NCI-H2029 treated with DMSO at 0.1 percent for 48 hours (cell line): Measurements from ENCODE around the gene TBL1Y.
"Not testable (repeated sequence)": the region's sequence is repeated elsewhere in the genome, so short reads cannot be mapped to it uniquely, and the experiment has no call there.

Experiments
- DNase-seq: peaks from one replicate; lab custom pipeline; 2025; lab: John Stamatoyannopoulos, UW

Gene TBL1Y

GRCh38 chrY:6910372-6911252, at the start of gene TBL1Y:
Gene TBL1Y (plus strand): TSS chrY:6910697. CDS start chrY:7025085, 114,388 bp downstream.
- no peak for DNase-seq

- DNase-seq, result no peak
Measured at GRCh38 chrY:6894496-6894895, 16.0 kb upstream of the TBL1Y start.

GRCh38 chrY:6895236-6895635, 15.3 kb upstream of the TBL1Y start:
- no peak for DNase-seq

GRCh38 chrY:6902116-6902515, 8.4 kb upstream of the TBL1Y start:
- not testable (repeated sequence) for DNase-seq

- DNase-seq, result no peak
Measured at GRCh38 chrY:6907591-6907990, 2.9 kb upstream of the TBL1Y start.

- not testable (repeated sequence) for DNase-seq
Measured at GRCh38 chrY:6908021-6908420, 2.5 kb upstream of the TBL1Y start.

- no peak for DNase-seq
Measured at GRCh38 chrY:6909118-6909521, 1.4 kb upstream of the TBL1Y start.

- no peak for DNase-seq
Measured at GRCh38 chrY:6909856-6910255, 641 bp upstream of the TBL1Y start.

- DNase-seq, result no peak
Measured at GRCh38 chrY:6911253-6911881, 870 bp downstream of the TBL1Y start, which contains the start of gene AMELY. Gene AMELY (minus strand): TSS chrY:6911752. CDS start chrY:6872608, 39,144 bp downstream.

GRCh38 chrY:6913362-6913761, 2.9 kb downstream of the TBL1Y start:
- no peak for DNase-seq

- no peak for DNase-seq
Measured at GRCh38 chrY:6921061-6921460, 10.6 kb downstream of the TBL1Y start.

- no peak for DNase-seq
Measured at GRCh38 chrY:6928265-6928664, 17.8 kb downstream of the TBL1Y start.

- DNase-seq, result no peak
Measured at GRCh38 chrY:6929237-6929636, 18.7 kb downstream of the TBL1Y start.

- no peak for DNase-seq
Measured at GRCh38 chrY:6931779-6932396, 21.4 kb downstream of the TBL1Y start.

GRCh38 chrY:6935497-6935896, 25.0 kb downstream of the TBL1Y start:
- no peak for DNase-seq

GRCh38 chrY:6947695-6948094, 37.2 kb downstream of the TBL1Y start:
- no peak for DNase-seq

- DNase-seq, result no peak
Measured at GRCh38 chrY:6948378-6948777, 37.9 kb downstream of the TBL1Y start.

- no peak for DNase-seq
Measured at GRCh38 chrY:6949947-6950346, 39.5 kb downstream of the TBL1Y start.

GRCh38 chrY:6964732-6965131, 54.2 kb downstream of the TBL1Y start:
- no peak for DNase-seq

- no peak for DNase-seq
Measured at GRCh38 chrY:6966521-6966920, 56.0 kb downstream of the TBL1Y start.

- DNase-seq, result no peak
Measured at GRCh38 chrY:6967736-6968135, 57.2 kb downstream of the TBL1Y start.

- DNase-seq, result no peak
Measured at GRCh38 chrY:6968191-6968590, 57.7 kb downstream of the TBL1Y start.
